Breast epithelium (tissue), 4 donors: ENCODE data around the gene CHTF18. TPM values are rescaled to one million over a fixed set of nuclear protein-coding genes. Genes with fewer than 3 reads are reported as not detected.

ENCODE experiments used
- DNase-seq, 2 donors: peaks; one replicate each; pipeline ENCODE4 v3.0.0-alpha.2; 2019; ENCODE audit warnings: low spot score in 2 of 2
- H3K27ac ChIP-seq, 2 donors: fragments of 200-600 bp; sonication (generic) in 1 of 2; one replicate each; pipeline ENCODE4 v1.5.1; 2016 to 2019; ENCODE audit warnings: mild to moderate bottlenecking in 1 of 2
- H3K27me3 ChIP-seq, 2 donors: fragments of 200-600 bp; sonication (generic) in 1 of 2; one replicate each; pipeline versions ENCODE4 v1.5.1 to v1.6.0; 2017 to 2019; ENCODE audit warnings: control low read depth in 1 of 2, mild to moderate bottlenecking in 1 of 2
- H3K36me3 ChIP-seq: fragments of 200-600 bp; one replicate; pipeline ENCODE4 v1.5.1; 2019
- H3K4me1 ChIP-seq, 2 donors: fragments of 200-600 bp; sonication (generic); one replicate each; pipeline ENCODE4 v1.5.1; 2016 to 2019; ENCODE audit warnings: control low read depth in 1 of 2
- H3K4me3 ChIP-seq, 3 donors: fragments of 200-600 bp; sonication (generic); 1 replicate in 2 of 3; 2 replicates in 1 of 3; pipeline ENCODE4 v1.5.1; 2016 to 2019; ENCODE audit warnings: mild to moderate bottlenecking in 3 of 3, moderate library complexity in 2 of 3
- H3K9me3 ChIP-seq, 2 donors: fragments of 200-600 bp; sonication (generic) in 1 of 2; one replicate each; pipeline ENCODE4 v1.5.1; 2016 to 2019; ENCODE audit warnings: control low read depth in 1 of 2
- CTCF ChIP-seq, 3 donors: fragments of 450-650 bp; IDR thresholded peaks; one replicate each; pipeline ENCODE4 v1.5.1; 2016 to 2017; ENCODE audit warnings: antibody characterized with exemption in 3 of 3, mild to moderate bottlenecking in 3 of 3, moderate library complexity in 3 of 3
- POLR2A ChIP-seq: fragments of 450-650 bp; IDR thresholded peaks from one replicate; pipeline ENCODE4 v1.6.1; 2016; ENCODE audit warnings: antibody characterized with exemption, mild to moderate bottlenecking, moderate library complexity
- POLR2AphosphoS5 ChIP-seq, 3 donors: sonication (generic); formaldehyde crosslinking; IDR thresholded peaks; one replicate each; pipeline ENCODE4 v1.6.1; 2017; ENCODE audit warnings: antibody characterized with exemption in 3 of 3
- intact Hi-C: fragments of 100-400 bp; cut with DNase I; formaldehyde crosslinking; loops from one replicate; pipeline ENCODE4 v1.15.1; 2023; ENCODE audit warnings: low total_unique reads
- total RNA-seq, 3 donors: library from RNA; depleted of rRNA; stranded (reverse); fragments of >200 nt; gene quantifications; one replicate each; pipeline ENCODE4 v1.1.0, GENCODE V29; 2016

The CHTF18 gene
- total RNA-seq, 3 donors from 2014 or later, result 12.6 to 15.5 (median 13.1) TPM

GRCh38 chr16:778447-778846, 10.0 kb upstream of the CHTF18 start:
- intact Hi-C loops, result no loop called here
- Histone ChIP-seq H3K9me3 (no peaks in the 10 kb centered on the region), H3K4me3 (no peak overlapping the region), H3K4me1 (no peaks in the 10 kb centered on the region), H3K27ac (no peak overlapping the region), H3K36me3 (no peaks in the 10 kb centered on the region), H3K27me3 (peaks cover 10 to 64% of the 10 kb centered on the region in 2 donors)
- DNase-seq, result no peak
- TF ChIP-seq POLR2A (no peak), CTCF (IDR thresholded peaks at IDR 0.05) (no peak), POLR2AphosphoS5 (IDR thresholded peaks at IDR 0.05) (no peak)

GRCh38 chr16:778909-779527, 9.4 kb upstream of the CHTF18 start:
- Histone ChIP-seq H3K27me3 (peaks cover 10 to 62% of the 10 kb centered on the region in 2 donors), H3K27ac (no peak overlapping the region), H3K36me3 (no peaks in the 10 kb centered on the region), H3K4me3 (no peak overlapping the region), H3K9me3 (no peaks in the 10 kb centered on the region), H3K4me1 (no peaks in the 10 kb centered on the region)
- DNase-seq, result no peak
- TF ChIP-seq POLR2A, result no peak
- TF ChIP-seq POLR2AphosphoS5 (IDR thresholded peaks at IDR 0.05), result no peak
- no peak for TF ChIP-seq CTCF (IDR thresholded peaks at IDR 0.05)
- intact Hi-C loops, result no loop called here

DNA sequence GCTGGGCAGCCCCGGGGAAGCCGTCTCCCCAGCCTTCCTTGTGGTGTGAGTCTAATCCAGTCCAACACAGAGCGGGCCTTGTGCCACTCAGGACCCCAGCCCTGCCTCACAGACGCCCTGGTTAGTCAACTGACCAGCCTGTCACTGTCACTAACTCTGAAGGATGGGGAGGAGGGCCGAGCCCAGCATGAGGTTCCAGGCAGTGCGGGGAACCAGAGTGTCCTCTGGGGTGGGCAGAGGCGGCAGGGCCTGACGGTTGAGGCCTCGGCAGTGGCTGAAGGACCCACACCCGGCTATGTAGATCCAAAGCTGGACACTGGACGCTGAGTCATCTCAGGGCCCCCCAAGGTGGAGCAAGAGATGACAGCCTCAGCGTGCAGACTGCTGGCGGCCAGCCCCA, 8.9 kb upstream of the CHTF18 start:
- no peak for DNase-seq
- H3K27me3 ChIP-seq, result peaks cover 10 to 56% of the 10 kb centered on the region in 2 donors

GRCh38 chr16:780296-780695, 8.1 kb upstream of the CHTF18 start:
- H3K36me3 ChIP-seq, result no peaks in the 10 kb centered on the region
- no peak for TF ChIP-seq POLR2AphosphoS5 (IDR thresholded peaks at IDR 0.05)
- no peak for TF ChIP-seq CTCF (IDR thresholded peaks at IDR 0.05)
- TF ChIP-seq POLR2A, result no peak
- H3K27ac ChIP-seq, result no peak overlapping the region
- intact Hi-C loops, result no loop called here
- no peaks in the 10 kb centered on the region for H3K4me1 ChIP-seq
- no peak overlapping the region for H3K4me3 ChIP-seq
- no peak for DNase-seq
- H3K27me3 ChIP-seq, result peaks cover 10 to 52% of the 10 kb centered on the region in 2 donors
- H3K9me3 ChIP-seq, result no peaks in the 10 kb centered on the region

More for the DNA sequence above, 8.9 kb upstream of the CHTF18 start:
- Histone ChIP-seq H3K9me3 (no peaks in the 10 kb centered on the region), H3K4me3 (no peak overlapping the region), H3K27ac (no peak overlapping the region), H3K36me3 (no peaks in the 10 kb centered on the region), H3K4me1 (no peaks in the 10 kb centered on the region)
- intact Hi-C loops, result no loop called here
- no peak for TF ChIP-seq POLR2A
- no peak for TF ChIP-seq CTCF (IDR thresholded peaks at IDR 0.05)
- TF ChIP-seq POLR2AphosphoS5 (IDR thresholded peaks at IDR 0.05), result no peak

DNA sequence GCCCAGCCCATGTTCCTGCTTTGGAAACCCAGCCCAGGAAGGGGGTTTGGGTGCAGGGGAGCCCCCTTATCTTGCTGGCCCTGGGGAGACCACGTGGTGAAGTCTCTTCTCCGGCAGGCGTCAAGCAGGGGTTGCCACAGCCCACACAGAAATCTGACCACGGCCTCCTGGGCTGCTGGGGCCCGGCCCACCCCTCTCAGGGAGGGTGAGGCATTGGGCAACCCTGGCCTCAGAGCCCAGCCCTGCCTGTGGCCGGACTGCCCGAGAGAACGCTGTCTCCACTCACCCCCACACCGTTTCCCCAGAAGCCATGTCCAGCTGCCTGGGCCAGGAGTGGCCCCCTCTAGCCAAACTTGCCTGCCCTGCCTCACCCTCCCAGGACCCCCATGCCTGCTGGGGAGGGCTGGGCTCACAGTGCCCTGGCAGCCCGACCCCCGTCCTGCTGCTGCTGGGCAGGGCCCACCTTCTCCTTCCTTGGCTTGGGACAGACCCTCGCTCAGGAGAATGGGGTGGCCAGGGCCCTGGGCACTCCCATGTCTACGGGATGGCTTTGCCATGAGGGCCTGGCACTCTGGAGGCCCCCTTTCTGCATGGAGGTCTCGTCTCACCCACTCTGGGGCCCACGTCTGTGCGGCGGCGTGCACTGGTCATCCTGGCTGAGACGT, 6.9 kb upstream of the CHTF18 start:
- intact Hi-C loops, result no loop called here
- H3K27me3 ChIP-seq, result peaks cover 10 to 52% of the 10 kb centered on the region in 2 donors

More for the DNA sequence above, 6.9 kb upstream of the CHTF18 start:
- H3K27ac ChIP-seq, result no peak overlapping the region
- no peaks in the 10 kb centered on the region for H3K9me3 ChIP-seq
- H3K4me3 ChIP-seq, result no peak overlapping the region
- H3K36me3 ChIP-seq, result no peaks in the 10 kb centered on the region
- H3K4me1 ChIP-seq, result no peaks in the 10 kb centered on the region
- TF ChIP-seq CTCF (IDR thresholded peaks at IDR 0.05), result no peak
- no peak for TF ChIP-seq POLR2A
- no peak for TF ChIP-seq POLR2AphosphoS5 (IDR thresholded peaks at IDR 0.05)
- DNase-seq, result no peak
